K562 (cell line): ENCODE measurements around the gene GMIP.
"Not testable (repeated sequence)": the region's sequence is repeated elsewhere in the genome, so short reads cannot be mapped to it uniquely, and the experiment has no call there.

ENCODE experiments used
- CTCF ChIP-seq, 3 experiments: IDR thresholded peaks in 2 of 3; conservative IDR thresholded peaks in 1 of 3; 2 replicates each; pipeline ENCODE4 v1.5.1; 2011 to 2012; ENCODE audit warnings: low read length in 3 of 3, mild to moderate bottlenecking in 3 of 3, control low read depth in 2 of 3, improper control_type of control experiment in 1 of 3, inconsistent platforms in 1 of 3, low read depth in 1 of 3, mixed read lengths in 1 of 3, moderate library complexity in 1 of 3; ENCODE audit not compliant: insufficient read depth in 2 of 3
- E2F4 ChIP-seq: sonication (generic); formaldehyde crosslinking; IDR thresholded peaks from 2 replicates; pipeline ENCODE4 v1.8.0; 2022; ENCODE audit warnings: mild to moderate bottlenecking, low read depth, missing genetic modification reagents
- MTA2 ChIP-seq: fragments of 450-650 bp; IDR thresholded peaks from 2 replicates; pipeline ENCODE4 v1.6.1; 2016; ENCODE audit warnings: low read depth
- MTA3 ChIP-seq: fragments of 450-650 bp; formaldehyde crosslinking; IDR thresholded peaks from 2 replicates; pipeline ENCODE4 v1.6.1; 2017; ENCODE audit warnings: mild to moderate bottlenecking, borderline replicate concordance
- MXI1 ChIP-seq: IDR thresholded peaks from 2 replicates; pipeline ENCODE4 v1.6.1; 2011; ENCODE audit warnings: low read depth, mild to moderate bottlenecking, improper control_type of control experiment, low read length
- PCBP2 ChIP-seq: fragments of 200-400 bp; formaldehyde crosslinking; IDR thresholded peaks from 2 replicates; pipeline ENCODE4 v1.6.1; 2018; ENCODE audit warnings: low read length, low read depth, mild to moderate bottlenecking, moderate library complexity; ENCODE audit not compliant: poor library complexity, severe bottlenecking
- POLR2A ChIP-seq: fragments of 450-650 bp; conservative IDR thresholded peaks from 2 replicates; pipeline ENCODE4 v1.6.1; 2016
- POLR2AphosphoS5 ChIP-seq: IDR thresholded peaks from 2 replicates; pipeline ENCODE4 v1.6.1; 2011; ENCODE audit warnings: mild to moderate bottlenecking, low read depth, low read length, moderate library complexity; ENCODE audit not compliant: control insufficient read depth, insufficient read depth
- SMARCA4 ChIP-seq: fragments of 450-650 bp; IDR thresholded peaks from 2 replicates; pipeline ENCODE4 v1.6.1; 2016
- SPI1 ChIP-seq: IDR thresholded peaks from 2 replicates; pipeline ENCODE4 v1.6.1; 2011; ENCODE audit warnings: low read depth, low read length, control low read depth, borderline replicate concordance
- ZBTB49 ChIP-seq: sonication (generic); formaldehyde crosslinking; IDR thresholded peaks from 2 replicates; pipeline ENCODE4 v1.8.0; 2022; ENCODE audit warnings: missing genetic modification reagents, mild to moderate bottlenecking, borderline replicate concordance
- TF ChIP-seq, protein P1 (sequence below): sonication (generic); formaldehyde crosslinking; IDR thresholded peaks from 2 replicates; pipeline ENCODE4 v1.8.0; 2022; ENCODE audit warnings: missing genetic modification reagents, mild to moderate bottlenecking, borderline replicate concordance

DNA sequence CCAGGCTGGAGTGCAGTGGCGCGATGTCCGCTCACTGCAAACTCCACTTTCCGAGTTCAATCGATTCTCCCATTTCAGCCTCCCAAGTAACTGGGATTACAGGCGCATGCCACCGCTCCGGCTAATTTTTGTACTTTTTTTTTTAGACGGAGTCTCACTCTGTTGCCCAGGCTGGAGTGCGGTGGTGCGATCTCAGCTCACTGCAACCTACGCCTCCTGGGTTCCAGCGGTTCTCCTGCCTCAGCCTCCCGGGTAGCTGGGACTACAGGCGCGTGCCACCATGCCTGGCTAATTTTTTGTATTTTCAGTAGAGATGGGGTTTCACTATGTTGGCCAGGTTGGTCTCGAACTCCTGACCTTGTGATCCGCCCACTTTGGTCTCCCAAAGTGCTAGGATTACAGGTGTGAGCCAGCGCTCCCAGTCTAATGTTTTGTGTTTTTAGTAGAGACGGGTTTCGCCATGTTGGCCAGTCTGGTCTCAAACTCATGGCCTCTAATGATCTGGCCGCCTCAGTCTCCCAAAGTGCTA is 22.0 kb upstream of the GMIP start:
- TF ChIP-seq CTCF (IDR thresholded peaks at IDR 0.05 in 2 of 3, conservative IDR thresholded peaks at IDR 0.05 in 1 of 3; ENCODE audit: insufficient read depth in 2 of 3, low read depth in 1 of 3, low read length in 3 of 3); ZBTB49 (CRISPR knock-in tag); MXI1; POLR2A; POLR2AphosphoS5; PCBP2; SMARCA4; MTA2; MTA3; E2F4 (CRISPR knock-in tag); SPI1: not testable (repeated sequence)
- TF ChIP-seq, protein P1, sequence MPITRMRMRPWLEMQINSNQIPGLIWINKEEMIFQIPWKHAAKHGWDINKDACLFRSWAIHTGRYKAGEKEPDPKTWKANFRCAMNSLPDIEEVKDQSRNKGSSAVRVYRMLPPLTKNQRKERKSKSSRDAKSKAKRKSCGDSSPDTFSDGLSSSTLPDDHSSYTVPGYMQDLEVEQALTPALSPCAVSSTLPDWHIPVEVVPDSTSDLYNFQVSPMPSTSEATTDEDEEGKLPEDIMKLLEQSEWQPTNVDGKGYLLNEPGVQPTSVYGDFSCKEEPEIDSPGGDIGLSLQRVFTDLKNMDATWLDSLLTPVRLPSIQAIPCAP (CRISPR knock-in tag) = not testable (repeated sequence)
